Stimulated activated CD8-positive, alpha-beta memory T cell treated with anti-CD3 and anti-CD28 coated beads, Interleukin-4, amount 100 ng/mL, for 24 hours (primary cell): ENCODE results near the gene TTLL6.
A peak's percentile ranks its signal among the peaks of the same experiment; 100 is the strongest.

ENCODE experiments used
- DNase-seq: peaks from one replicate; pipeline ENCODE4 v3.0.0-alpha.2; 2020; ENCODE audit warnings: low read depth

TTLL6 gene

GRCh38 chr17:48737330-48738043 lies 79.5 kb downstream of the TTLL6 start:
- DNase-seq = no peak

GRCh38 chr17:48735062-48735351 lies 82.0 kb downstream of the TTLL6 start:
- no peak for DNase-seq

- no peak for DNase-seq
Observed at GRCh38 chr17:48734333-48735061, 82.5 kb downstream of the TTLL6 start.

GRCh38 chr17:48733632-48734328 lies 83.2 kb downstream of the TTLL6 start:
- no peak for DNase-seq

- no peak for DNase-seq
Observed at GRCh38 chr17:48732688-48733629, 84.1 kb downstream of the TTLL6 start.

GRCh38 chr17:48731355-48731754 lies 85.7 kb downstream of the TTLL6 start:
- DNase-seq = no peak

- DNase-seq = no peak
Observed at GRCh38 chr17:48730240-48730550, 86.8 kb downstream of the TTLL6 start.

- no peak for DNase-seq
Observed at GRCh38 chr17:48729335-48730239, 87.4 kb downstream of the TTLL6 start.

GRCh38 chr17:48728232-48729231 lies 88.5 kb downstream of the TTLL6 start, which contains the start of gene HOXB13:
HOXB13 (minus strand) TSS chr17:48728750; CDS start chr17:48728593, 157 bp downstream.
- DNase-seq = peak; percentile 15

- no peak for DNase-seq
Observed at GRCh38 chr17:48727415-48728175, 89.4 kb downstream of the TTLL6 start.

- DNase-seq = no peak
Observed at GRCh38 chr17:48726916-48727286, 90.1 kb downstream of the TTLL6 start.

- DNase-seq = no peak
Observed at GRCh38 chr17:48726114-48726915, 90.7 kb downstream of the TTLL6 start.

- no peak for DNase-seq
Observed at GRCh38 chr17:48725288-48726064, 91.6 kb downstream of the TTLL6 start.

- DNase-seq = no peak
Observed at GRCh38 chr17:48725004-48725287, 92.1 kb downstream of the TTLL6 start.

GRCh38 chr17:48724251-48725003 lies 92.6 kb downstream of the TTLL6 start:
- DNase-seq = peak; percentile 63

GRCh38 chr17:48723423-48724250 lies 93.4 kb downstream of the TTLL6 start:
- no peak for DNase-seq
